SW480 (cell line): Measurements from ENCODE around the gene CCDC124.

Experiments
- DNase-seq: peaks from one replicate; pipeline ENCODE4 v3.0.0-alpha.2; 2016; ENCODE audit warnings: low spot score

Gene CCDC124

GRCh38 chr19:17936379-17936778 lies 3.6 kb downstream of the CCDC124 start:
- DNase-seq: no peak

DNA sequence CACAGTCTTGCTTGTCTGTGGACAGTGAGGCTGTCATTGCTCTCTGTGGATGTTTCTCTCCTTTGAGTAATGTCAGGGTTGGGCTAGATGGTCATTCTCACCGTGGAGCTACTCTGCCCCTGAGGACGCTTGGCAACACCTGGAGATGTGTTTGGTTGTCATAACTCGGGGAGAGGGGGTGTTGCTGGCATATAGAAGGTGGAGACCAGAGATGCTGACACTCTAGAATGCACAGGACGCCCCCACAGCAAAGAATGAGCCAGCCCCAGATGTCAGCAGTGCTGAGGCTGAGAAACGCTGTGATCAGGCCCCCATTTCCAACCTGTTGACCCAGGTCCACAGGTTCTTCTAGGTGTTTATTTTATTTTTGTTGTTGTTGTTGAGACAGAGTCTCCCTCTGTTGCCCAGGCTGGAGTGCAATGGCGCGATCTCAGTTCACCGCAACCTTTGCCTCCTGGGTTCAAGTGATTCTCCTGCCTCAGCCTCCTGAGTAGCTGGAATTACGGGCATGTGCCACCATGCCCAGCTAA lies 4.6 kb downstream of the CCDC124 start:
- DNase-seq: no peak

- DNase-seq: peak; percentile 68
Measured at GRCh38 chr19:17938092-17938845, 5.5 kb downstream of the CCDC124 start.

GRCh38 chr19:17942181-17942580 lies 9.4 kb downstream of the CCDC124 start:
- no peak for DNase-seq

- no peak for DNase-seq
Measured at GRCh38 chr19:17942582-17943273, 9.9 kb downstream of the CCDC124 start.

GRCh38 chr19:17943274-17944221 lies 10.7 kb downstream of the CCDC124 start:
- DNase-seq: no peak

GRCh38 chr19:17944301-17944700 lies 11.5 kb downstream of the CCDC124 start:
- DNase-seq: no peak

GRCh38 chr19:17946965-17947784 lies 14.4 kb downstream of the CCDC124 start:
- no peak for DNase-seq

DNA sequence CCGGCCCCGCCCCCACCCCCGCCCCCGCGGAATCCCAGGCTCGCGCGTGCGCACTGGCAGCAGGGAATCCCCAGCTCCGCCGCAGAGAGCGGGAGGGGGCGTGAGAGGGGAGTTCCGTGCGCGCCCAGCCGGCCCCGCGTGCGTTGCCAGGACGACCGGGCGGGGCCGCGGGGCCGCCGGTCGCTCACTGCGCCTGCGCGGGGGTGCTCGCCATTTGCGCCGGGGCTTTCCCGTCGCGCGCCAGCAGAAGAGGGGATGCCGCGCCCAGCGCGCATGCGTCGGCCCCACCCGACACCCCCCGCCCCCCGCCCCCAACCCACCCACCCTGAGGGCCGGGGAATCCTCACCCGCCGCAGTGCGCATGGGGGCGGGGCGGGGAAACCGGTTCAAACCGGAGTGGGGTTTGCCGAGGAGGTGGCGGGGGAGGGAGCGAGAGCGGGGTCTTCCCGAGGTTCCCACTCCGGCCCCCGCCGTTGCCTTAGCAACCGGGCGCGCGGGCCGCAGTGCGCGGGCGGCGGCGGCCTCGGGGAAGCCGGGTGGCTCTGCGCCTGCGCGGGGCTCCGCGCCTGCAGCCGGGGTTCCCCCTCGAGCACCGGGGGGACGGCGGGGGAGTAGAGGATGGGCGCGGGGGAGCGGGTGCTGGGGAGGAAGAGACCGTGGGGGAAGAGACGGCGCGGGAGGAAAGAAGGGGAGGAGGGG lies 15.1 kb downstream of the CCDC124 start:
- peak; percentile 91 for DNase-seq

DNA sequence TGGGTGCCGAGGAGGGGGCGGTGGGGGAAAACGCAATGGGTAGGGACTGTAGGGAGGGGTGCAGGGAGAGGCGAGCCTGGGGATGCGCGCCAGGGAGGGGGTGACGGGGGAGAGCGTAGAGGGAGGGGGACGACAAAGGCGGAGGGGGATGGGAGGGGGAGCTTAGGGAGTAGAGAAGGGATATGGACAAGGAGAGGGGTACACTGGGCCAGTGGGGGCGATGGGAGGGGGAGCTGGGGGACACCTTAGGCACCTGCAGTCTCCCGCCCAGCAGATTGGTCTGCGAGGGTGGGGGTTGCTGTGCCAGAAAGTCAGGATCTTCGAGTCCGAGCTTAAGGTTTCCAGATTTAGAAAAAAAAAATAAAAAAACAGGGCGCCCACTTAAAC lies 15.7 kb downstream of the CCDC124 start:
- no peak for DNase-seq

GRCh38 chr19:17948931-17949930 lies 16.4 kb downstream of the CCDC124 start:
- DNase-seq: no peak

DNA sequence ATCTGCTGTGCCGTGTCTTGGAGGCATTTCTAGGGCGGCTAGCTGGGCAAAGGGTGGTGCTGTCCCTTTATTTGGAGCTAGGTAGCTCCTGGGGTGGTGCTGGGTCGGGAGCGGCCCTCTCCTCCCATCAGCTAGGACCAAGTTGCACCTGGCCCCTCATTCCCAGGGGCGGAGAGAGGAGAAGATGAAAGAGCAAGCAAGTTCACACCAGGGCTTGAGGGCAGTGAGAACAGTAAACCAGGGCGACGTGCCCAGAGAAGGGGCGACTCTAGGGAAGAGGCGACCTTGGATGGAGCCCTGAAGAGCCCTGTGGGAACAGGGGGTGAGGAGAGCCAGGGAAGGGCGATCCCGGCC lies 17.1 kb downstream of the CCDC124 start:
- peak; percentile 69 for DNase-seq

DNA sequence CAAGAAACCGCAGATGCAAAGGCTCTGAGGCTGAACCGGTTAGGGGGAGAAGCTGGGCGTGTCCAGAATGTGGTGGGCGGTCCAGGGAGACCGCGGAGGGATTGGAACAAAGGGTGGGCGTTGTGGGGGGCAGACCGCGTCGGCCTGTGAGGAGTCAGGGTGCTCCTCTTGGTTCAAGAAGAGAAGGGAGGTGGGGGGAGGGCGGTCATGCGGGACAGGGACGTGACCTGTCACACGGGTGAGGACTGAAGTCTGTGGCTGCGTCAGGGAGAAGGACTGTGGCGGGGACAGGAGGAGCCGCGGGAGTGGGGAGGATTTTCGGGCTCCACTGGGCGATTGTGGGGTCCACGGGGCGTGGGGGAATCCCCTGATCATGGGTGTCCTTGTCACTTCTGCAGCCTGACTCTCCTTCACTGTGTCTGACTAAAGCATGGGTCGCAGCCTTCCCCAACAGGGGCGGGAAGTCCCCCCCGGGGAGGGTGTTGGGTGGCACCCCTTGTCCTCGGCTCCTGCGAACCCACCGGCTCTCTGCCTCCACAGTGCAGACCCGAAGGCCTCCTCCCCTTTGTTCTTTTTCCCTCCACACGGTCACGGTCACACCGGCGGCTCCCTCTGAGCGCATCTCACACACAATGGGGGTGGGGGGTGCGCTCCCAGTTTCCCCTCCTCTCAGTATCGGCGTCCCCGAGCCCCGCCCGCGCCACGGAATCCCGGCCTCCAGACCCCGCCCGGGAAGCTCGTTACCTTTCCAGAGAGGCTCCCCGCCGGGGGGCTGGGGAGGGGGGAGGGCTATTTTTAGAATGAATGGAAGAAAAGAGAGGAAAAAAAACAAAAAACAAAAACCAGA lies 17.7 kb downstream of the CCDC124 start:
- no peak for DNase-seq

DNA sequence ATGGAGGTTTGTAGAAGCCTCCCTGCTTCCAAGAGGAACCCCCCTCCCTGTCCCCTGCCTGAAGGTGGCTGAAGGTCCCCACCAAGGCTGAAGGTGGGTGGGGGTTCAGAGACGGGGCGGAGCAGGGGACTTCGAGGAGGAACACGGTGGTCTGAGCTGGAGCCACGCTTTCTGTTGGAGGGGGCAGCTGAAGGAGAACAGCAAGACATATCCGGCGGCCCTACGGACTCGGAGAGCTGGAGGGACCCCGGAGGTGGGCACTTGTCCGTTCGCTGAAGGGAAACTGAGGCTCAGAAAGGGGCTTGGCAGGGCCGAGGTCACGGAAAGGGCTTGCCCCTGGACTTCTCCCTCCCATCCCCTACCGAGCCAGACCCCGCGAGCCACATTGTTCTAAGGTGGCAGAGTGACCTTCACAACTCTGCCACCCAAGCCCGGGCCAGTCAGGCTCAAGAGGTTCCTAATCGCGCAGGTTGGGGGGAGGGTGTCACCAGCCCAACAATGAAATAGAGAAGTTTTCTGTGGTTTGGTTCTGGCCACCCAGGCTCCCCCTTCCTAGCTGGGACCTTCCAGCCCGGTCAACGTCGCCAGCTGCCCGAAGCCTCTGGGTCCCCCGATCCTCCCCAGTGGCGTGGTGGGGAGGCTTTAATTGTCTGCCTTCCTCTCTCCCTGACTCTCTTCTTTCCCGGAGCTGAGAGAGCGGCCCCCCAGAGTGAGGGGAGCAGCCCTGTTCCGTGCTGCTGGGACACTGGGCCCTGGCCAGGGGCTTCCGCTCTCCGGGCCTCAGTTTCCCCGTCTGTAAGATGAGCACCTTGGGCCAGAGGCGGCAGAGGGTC lies 18.6 kb downstream of the CCDC124 start:
- DNase-seq: peak; percentile 22

DNA sequence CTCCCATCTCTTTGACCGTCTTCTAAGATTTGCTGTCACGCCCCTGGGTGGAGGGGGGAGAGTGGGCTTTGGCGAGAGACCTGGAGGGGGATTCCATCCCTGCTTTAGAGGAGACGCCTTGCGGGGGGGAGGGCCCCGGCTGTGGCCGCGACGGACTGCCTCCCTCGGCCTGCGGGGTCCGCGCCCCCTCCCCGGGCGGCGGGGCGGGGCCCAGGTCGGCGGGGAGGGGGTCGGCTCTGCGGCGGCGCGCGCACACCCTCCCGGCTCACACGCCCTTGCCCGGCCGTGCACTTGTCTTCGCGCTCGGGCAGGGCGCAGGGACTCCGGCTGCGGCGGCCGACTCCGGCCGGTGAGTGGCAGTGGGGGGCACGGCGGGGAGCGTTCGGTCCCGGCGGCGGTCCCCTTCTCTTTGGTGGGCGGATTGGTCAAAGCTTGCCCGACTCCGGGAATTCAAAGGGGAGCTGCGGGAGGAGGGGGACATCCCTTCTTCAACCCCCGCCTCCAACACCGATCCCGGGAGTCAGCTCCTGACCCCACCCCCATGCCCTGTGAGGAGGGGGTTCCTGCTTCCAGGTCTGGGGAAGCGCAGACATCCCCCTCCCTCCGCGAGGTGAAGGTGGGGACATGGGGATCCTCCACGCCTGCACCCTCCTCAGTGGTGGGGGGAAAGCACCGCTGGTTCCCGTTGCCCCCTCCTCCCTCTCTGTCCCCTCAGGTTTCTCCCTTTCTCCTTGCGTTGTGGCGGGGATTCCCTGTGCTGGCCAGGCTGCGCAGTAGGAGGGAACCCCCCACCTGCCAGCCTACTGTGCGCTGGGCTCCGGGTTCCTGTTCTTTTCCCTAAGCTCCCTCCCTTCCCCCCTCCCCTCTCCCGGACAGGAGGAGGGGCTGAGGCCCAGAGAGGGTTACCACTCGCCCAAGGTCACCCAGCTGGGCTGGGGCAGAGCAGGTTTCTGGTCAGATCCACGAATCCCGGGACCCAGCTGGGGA lies 19.5 kb downstream of the CCDC124 start:
- DNase-seq: no peak

GRCh38 chr19:17953316-17953801 lies 20.5 kb downstream of the CCDC124 start:
- no peak for DNase-seq
